Stimulated activated CD4-positive, alpha-beta T cell treated with anti-CD3 and anti-CD28 coated beads, Interleukin-4, amount 100 ng/mL, for 4 hours (primary cell): ENCODE data around the gene ADAMTS20.

Experiments used
- DNase-seq, 2 experiments: peaks; one replicate each; pipeline ENCODE4 v3.0.0-alpha.2; 2020

Gene ADAMTS20

GRCh38 chr12:43482311-43483085 lies 69.5 kb downstream of the ADAMTS20 start:
- no peak for DNase-seq

DNA sequence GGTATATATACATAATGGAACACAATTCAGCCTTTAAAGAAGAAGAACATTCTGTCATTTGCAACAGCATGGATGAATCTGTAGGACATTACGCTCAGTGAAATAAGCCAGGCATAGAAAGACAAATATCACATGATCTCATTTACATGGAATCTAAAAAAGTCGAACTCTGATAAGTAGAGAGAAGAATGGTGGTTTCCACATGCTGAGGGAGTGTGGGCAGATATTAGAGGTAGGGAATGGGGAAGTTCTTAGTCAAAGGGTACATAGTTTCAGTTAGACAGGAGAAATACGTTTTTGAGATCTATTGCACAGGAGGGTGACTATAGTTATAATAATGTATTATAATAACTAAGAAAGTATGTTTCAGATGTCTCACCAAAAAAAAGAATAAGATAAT lies 71.4 kb downstream of the ADAMTS20 start:
- DNase-seq = no peak

GRCh38 chr12:43462741-43463140 lies 89.3 kb downstream of the ADAMTS20 start:
- no peak for DNase-seq

DNA sequence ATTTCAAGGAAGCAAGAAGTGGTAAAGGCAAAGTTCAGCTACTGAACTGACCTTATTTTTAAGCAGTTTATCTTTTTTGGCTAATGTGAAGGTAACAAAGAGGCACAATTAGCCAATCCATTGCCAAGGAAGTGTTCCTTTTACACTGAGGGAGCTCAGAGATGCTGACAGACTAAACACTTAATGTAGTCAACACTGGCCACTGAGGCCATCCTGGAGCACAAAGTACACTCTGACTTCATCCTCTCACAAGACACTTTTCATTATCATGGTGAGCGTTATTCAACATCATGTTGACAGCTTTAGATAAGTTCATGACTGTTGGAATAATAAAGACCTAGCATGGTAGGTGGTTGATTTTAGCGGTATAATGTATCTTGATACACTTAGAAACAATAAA lies 89.9 kb downstream of the ADAMTS20 start:
- no peak for DNase-seq

- no peak for DNase-seq
Measured at GRCh38 chr12:43459285-43459684, 92.7 kb downstream of the ADAMTS20 start.

DNA sequence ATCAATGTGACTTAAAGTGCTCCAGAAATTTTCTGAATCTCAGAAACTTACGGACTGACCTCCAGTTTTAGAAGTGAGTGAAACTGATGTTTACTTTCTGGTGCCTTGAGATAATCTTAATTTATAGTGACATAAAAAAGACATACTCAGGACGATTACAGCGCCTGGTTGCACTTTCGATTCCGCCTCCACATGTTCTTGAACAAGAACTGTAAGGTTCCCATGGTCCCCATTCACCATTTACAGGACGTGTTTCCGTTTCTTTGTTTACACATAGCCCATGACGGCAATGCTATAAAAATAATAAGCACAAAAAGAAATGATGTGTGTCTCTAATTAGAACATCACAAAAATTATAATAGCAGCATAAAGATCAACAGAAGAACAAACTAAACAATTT lies 98.2 kb downstream of the ADAMTS20 start:
- no peak for DNase-seq

DNA sequence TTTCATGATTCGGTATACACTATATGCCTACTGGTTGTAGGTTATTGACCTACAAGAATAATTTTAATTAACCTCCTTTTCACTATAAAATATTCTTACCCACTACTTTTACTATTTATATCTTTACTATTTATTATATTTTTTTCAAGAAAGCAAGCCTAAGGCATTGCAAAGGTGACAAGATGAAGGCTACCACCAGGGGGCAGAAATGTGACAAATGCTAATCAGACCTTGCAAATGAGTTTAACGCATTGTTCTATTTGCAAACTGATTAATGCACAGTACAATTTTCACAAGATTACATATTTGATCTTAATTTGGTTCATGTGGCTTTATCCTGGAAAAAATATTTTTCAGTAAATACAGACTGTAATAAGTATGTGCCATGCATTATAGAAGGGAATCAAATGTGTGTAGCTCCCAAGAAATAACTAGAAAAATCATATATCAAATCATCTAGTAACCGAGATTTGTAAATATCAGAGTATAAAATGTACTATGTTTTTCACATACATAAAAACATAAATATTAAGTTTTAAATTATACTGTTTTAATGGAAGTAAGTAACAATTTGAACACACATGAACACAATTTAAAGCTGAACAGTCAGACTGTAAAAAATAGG lies 107.0 kb downstream of the ADAMTS20 start:
- DNase-seq = peak; percentile 10 to 46

DNA sequence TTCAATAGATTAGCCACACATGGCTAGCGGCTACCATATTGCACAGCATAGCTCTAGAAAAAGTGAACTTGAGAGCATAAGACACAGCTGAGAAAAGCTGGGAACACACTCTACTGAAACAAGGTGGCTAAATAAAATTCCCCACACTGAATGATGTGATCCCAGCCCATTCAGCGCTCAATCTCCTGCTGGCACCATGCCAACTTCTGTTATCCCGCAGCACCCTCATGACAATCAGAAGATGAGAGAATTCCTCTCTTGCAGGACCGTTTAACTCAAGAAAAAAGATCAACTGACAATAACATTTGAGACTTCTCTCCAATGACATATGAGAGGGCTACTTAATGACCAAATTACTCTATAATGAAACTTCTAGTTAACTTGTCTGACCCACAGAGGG lies 115.4 kb downstream of the ADAMTS20 start:
- DNase-seq = no peak

DNA sequence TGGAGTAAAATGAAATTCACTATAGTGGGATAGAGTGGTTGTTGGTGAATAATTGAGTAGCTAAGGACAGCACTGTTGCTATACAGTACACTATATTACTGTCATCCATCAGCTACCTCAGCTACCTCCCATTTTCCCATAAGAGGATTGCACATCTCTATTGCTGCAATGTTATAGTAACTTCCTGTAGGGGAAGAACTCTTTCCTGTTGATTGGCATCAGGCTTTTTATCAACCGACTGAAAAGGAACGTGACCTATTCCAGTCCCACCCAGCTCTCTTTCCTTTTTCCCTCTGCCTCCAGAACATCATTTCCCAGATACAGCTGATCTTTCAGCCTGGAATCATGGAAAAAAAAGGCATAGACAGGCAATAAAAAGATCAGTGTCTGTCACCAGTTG lies 117.4 kb downstream of the ADAMTS20 start:
- DNase-seq = no peak

DNA sequence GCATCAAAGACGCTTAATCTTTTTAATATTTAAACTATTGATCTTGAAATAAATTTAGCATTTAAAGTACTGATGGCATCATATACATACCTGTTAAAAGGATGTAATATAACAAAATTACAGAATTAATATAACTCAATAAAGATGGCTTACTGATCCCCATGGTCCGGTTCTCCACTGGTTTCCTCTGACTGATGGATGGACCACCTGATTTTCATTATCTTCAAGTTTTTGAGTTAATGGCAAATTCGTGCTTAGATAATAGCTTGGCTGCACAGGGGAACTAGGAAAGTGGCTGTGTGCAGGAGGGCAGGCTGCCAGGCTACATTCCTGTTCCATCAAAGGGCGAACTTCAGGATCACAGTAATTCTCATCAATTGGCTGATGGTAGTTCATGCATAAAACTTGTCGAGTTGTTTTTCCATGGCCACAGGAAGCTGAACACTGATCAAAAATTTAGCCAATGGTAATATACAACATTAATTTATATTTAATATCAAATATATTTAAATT lies 123.9 kb downstream of the ADAMTS20 start:
- DNase-seq = no peak

- DNase-seq = no peak
Measured at GRCh38 chr12:43425361-43425760, 126.6 kb downstream of the ADAMTS20 start.

- no peak for DNase-seq
Measured at GRCh38 chr12:43416981-43417380, 135.0 kb downstream of the ADAMTS20 start.

DNA sequence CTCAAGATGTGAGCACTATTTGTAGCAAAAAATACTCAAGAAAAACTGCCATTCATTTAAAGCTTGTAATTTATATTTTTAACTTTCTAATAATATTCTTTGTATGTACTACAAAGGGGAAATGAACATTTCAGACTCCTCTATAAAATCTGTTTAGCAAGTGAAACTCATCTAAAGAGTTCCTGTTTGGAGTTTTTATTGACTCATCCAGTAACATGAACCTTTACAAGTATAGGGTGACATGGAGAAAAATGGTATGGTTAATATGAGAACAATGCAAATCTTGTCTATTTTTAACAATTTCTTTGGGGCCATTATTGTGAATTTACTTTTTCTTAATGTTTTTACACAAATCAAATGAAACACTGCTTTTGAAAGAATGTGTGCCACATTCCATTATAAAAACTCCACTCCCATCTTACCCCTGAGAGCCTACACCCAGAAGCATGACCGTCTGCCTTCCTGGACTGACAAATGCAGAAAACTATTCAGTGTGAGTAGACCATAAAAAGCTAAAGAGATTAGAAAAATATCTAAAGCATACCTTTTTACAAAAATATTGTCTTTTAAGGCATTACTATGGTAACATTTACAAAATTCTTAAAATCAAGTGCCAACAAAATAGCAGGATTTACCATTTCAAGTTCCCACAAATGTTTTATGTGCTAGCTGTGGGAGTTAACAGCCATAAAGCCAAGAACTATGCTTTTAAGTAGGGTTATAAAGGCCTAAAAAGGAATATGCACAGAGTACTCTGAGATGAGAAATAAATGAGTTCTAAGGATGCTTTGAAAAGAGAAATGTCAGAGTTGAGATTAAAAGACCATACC lies 144.0 kb downstream of the ADAMTS20 start:
- no peak for DNase-seq

GRCh38 chr12:43406801-43407200 lies 145.2 kb downstream of the ADAMTS20 start:
- no peak for DNase-seq

DNA sequence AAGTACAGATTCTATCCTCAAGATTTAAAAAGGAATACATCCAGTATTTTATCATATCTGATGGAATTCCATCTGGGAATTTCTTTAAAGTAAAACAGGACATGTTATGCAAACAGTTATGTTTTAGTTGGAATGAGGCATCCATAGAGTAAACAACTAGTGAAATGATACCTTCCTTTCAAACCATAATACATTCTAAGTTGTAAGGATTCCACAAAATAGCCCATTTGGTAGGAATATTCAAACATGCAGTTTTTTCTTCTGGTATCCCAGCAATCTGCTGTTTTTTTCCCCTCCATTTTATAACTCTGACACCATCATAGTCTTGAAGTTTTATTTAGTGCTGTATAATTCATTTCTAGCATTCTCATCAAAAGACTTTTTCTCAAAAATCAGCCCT lies 149.6 kb downstream of the ADAMTS20 start:
- no peak for DNase-seq

DNA sequence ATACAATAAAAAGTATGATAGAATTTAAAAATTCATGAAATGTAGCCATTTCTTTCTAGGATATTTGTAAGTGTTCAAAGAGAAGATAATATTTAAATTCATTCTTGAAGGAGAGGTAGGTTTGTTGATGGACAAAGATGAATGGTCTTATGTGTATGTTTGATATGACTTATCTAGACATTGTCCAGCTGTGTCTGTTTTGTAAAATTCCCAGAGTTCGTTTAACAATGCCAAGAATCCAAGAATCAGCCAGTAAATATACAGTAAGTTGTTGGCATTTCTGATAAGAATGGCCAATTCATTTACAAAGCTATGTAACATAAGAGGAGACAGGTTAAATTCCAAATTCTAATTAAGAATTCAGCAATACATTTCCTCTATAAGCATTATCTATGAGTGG lies 150.9 kb downstream of the ADAMTS20 start:
- no peak for DNase-seq

GRCh38 chr12:43396671-43397070 lies 155.3 kb downstream of the ADAMTS20 start:
- no peak for DNase-seq

DNA sequence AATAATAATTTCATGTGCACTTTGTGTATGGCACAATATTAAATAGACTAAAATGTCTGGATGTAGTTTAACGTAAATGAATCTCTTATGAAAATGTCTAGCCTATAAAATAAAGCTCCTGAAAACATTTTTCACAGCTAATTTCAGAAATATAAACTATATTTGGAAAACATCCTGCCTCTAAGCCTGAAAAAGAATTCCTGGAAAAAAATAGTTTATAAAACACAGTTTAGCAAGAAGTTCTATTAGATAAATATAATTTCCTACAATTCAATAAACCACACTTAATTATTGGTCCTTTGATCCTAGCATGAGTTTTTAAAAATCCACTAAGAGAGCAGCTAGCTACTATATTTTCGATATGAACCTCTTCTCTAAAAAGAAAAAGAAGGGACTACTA lies 159.9 kb downstream of the ADAMTS20 start:
- no peak for DNase-seq

GRCh38 chr12:43381879-43382278 lies 170.1 kb downstream of the ADAMTS20 start:
- DNase-seq = no peak

DNA sequence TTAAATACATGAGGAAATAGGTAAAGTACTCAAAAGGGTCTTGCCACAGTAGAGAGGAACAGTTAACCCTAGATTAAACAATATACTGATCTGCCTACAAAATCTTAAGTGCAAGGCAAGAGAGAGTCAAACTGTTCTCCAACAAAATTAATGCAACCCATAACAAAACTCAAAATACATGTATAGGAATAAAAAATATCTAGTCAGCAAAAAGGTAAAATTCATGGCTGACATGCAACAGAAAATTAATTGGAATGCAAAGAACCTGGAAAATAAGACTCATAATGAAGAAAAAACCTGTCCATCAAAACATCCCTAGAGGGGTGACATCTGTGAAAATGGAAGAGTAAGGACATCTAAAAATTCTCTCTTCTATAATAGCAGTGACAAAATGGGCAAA lies 173.6 kb downstream of the ADAMTS20 start:
- no peak for DNase-seq

GRCh38 chr12:43370263-43370662 lies 181.7 kb downstream of the ADAMTS20 start:
- DNase-seq = no peak

DNA sequence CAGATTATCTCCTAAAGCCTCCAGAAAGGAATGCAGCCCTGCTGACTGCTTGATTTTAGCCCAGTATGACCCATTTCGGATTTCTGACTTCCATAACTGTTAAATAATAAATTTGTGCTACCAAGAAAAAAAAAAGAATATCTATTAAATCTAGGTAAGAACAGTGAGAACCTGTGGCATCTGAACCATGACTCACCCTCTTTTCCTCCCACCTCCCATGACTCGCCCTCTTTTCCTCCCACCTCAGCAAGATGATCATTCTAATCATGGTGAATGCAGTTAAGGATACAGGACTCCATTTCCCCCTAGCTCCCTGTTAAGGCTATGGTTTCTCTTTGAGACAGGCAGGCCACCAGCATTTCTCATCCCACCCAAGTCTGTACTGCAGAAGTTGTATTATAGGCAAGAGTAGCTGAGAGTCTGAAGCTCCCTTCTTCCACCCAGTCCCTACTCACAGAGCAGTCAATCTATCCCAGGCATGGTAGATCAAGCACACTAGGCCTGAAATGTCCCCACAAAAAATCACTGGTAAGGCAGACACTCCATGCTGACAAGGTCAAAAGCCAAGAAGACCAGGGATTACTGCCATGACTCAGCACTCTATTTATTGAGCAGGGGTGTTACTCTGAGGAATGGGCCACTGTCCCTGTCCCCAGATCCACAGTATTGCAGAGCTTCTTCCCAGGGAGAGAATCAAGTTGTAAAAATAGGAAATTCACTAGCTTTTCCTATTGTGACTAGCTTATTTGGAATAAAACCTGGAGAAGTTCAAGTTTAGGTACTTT lies 188.9 kb downstream of the ADAMTS20 start:
- DNase-seq = no peak
